ENCODE measurements around the gene APH1B. TPM values are rescaled to one million over a fixed set of nuclear protein-coding genes. Genes with fewer than 3 reads are reported as not detected.

The APH1B gene
- total RNA-seq, 4 donors from 2014 or later, result 4.6 to 8.1 (median 6.5) TPM

DNA sequence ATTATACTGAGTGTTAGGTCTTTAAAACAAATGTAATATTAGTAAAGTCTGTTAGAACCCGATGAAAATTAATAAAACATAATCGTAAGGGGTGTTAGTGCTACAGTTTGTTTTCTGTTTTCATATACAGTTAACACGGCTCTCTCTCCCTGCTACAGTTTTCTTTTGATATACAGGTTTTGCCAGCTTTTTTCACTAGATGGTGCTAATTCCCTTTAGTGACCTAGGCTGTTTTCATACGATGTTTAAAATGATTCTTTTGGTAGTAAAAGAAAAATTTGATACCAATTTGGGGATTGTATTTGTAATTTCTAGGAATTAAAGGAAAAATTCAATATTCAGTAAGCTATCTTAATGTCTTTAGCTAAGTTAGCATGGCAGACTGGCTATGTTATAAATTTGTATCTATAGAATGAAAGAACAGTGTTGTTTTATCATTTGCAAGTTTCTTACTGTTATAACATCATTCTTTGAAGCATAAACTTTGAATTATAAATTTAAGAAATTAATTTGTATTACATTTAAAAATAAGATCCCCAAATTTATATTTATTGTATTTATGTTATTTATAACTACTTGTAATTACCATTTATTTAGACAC, 11.5 kb downstream of the APH1B start:
- no peak overlapping the region for H3K4me3 ChIP-seq (ENCODE audit: low read depth, poor library complexity, severe bottlenecking)
- no peak for TF ChIP-seq POLR2A (IDR thresholded peaks at IDR 0.05)
- TF ChIP-seq, protein P1, sequence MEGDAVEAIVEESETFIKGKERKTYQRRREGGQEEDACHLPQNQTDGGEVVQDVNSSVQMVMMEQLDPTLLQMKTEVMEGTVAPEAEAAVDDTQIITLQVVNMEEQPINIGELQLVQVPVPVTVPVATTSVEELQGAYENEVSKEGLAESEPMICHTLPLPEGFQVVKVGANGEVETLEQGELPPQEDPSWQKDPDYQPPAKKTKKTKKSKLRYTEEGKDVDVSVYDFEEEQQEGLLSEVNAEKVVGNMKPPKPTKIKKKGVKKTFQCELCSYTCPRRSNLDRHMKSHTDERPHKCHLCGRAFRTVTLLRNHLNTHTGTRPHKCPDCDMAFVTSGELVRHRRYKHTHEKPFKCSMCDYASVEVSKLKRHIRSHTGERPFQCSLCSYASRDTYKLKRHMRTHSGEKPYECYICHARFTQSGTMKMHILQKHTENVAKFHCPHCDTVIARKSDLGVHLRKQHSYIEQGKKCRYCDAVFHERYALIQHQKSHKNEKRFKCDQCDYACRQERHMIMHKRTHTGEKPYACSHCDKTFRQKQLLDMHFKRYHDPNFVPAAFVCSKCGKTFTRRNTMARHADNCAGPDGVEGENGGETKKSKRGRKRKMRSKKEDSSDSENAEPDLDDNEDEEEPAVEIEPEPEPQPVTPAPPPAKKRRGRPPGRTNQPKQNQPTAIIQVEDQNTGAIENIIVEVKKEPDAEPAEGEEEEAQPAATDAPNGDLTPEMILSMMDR (IDR thresholded peaks at IDR 0.05), result no peak
- WGBS, 2 donors, result 2 to 4% methylated on average over 4 of the region's 4 CpGs
- intact Hi-C loops (cut with DNase I; ENCODE audit: low total_unique reads), result no loop called here
- no peak for DNase-seq (ENCODE audit: low spot score in 2 of 2)

DNA sequence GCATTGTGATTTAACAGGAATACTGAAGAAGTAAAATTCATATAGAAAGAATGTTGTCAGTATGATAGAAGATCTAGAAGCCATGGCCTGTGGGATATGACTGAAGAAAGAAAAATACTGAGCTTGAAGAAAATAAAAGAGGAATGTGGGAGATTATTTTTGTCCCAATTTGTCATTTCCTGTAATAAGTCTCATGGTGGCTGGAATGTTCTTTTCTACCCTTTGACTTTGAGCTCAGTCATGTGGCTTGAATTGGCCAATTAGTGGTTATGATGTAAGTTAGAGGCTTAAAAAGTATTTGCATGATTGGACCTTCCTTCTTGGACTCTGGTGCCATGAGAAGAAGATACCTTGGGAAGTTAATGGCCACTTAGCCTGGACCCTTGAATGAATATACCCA, 14.1 kb downstream of the APH1B start:
- TF ChIP-seq, protein P1 (IDR thresholded peaks at IDR 0.05), result no peak
- TF ChIP-seq POLR2A (IDR thresholded peaks at IDR 0.05), result no peak
- DNase-seq (ENCODE audit: low spot score in 2 of 2), result no peak
- H3K4me3 ChIP-seq (ENCODE audit: low read depth, poor library complexity, severe bottlenecking), result no peak overlapping the region
- intact Hi-C loops (cut with DNase I; ENCODE audit: low total_unique reads), result loop anchor here (5.0 kb wide), 1 partner anchor 111 kb away; no protein-coding TSS in a partner anchor

DNA sequence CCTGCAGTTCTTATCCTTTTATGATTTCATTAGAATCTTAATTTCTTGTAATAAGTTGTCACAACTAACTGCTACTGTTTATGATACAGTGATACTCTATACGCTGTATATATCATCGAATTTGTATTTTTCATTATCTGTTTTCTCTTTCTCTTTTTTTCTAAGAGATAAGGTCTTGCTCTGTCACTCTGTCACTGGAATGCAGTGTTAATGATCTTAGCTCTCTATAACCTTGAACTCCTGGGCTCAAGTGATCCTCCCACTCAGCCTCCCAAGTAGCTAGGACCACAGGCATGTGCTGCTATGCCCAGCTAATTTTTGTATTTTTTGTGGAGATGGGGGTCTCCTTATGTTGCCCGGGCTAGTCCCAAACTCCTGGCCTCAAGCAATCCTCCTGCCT, 14.8 kb downstream of the APH1B start:
- DNase-seq (ENCODE audit: low spot score in 2 of 2), result no peak
- H3K4me3 ChIP-seq (ENCODE audit: low read depth, poor library complexity, severe bottlenecking), result no peak overlapping the region
- 91 to 92% methylated on average over 3 of the region's 3 CpGs for WGBS, 2 donors
- no peak for TF ChIP-seq POLR2A (IDR thresholded peaks at IDR 0.05)
- TF ChIP-seq, protein P1 (IDR thresholded peaks at IDR 0.05), result no peak
- intact Hi-C loops (cut with DNase I; ENCODE audit: low total_unique reads), result loop anchor here (5.0 kb wide), 1 partner anchor 110 kb away; no protein-coding TSS in a partner anchor

DNA sequence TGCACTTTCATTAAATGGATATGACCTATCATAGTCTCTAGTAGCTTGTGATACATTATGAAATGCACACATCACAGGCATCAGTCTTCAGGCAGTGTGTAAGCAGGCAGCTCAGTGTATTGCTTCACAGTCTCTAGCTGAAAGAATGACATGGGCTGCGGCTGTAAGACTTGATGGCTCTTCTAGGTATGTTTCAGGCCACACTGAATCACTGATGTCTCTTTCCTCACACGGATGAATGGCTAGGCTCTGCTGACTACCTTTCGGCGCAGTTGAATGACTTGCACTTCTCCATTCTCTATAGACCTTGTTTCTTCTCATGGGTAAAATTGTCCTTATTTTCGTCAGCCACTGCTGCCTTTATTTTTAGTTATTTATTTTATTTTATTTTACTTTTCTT, 15.4 kb downstream of the APH1B start:
- 94 to 95% methylated on average over 5 of the region's 5 CpGs for WGBS, 2 donors
- no peak for TF ChIP-seq POLR2A (IDR thresholded peaks at IDR 0.05)
- TF ChIP-seq, protein P1 (IDR thresholded peaks at IDR 0.05), result no peak
- DNase-seq (ENCODE audit: low spot score in 2 of 2), result no peak
- H3K4me3 ChIP-seq (ENCODE audit: low read depth, poor library complexity, severe bottlenecking), result no peak overlapping the region
- intact Hi-C loops (cut with DNase I; ENCODE audit: low total_unique reads), result loop anchor here (5.0 kb wide), 1 partner anchor 110 kb away; no protein-coding TSS in a partner anchor

DNA sequence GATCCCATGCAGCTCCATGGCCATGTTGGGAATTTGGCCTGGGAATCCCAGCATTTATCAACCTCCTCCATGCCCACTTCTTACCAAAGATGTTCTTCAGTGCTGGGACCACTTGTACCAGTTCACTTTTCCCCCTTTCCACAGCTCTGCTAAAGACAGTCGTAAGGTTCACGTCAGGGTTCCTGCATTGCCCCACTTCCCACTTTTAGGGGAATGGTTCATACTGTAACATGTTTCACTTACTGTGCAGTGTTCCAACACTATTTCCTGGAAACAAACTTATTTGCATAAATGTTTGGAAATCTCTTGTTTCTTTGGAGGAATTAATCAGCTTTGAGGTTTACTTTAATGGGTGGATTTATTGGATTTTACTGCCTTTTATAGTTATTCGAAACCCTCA, 17.0 kb downstream of the APH1B start:
- no peak overlapping the region for H3K4me3 ChIP-seq (ENCODE audit: low read depth, poor library complexity, severe bottlenecking)
- intact Hi-C loops (cut with DNase I; ENCODE audit: low total_unique reads), result loop anchor here (5.0 kb wide), 1 partner anchor 108 kb away; no protein-coding TSS in a partner anchor
- TF ChIP-seq, protein P1 (IDR thresholded peaks at IDR 0.05), result no peak
- TF ChIP-seq POLR2A (IDR thresholded peaks at IDR 0.05), result no peak
- WGBS, 2 donors, result 93 to 94% methylated on average over 3 of the region's 3 CpGs
- DNase-seq (ENCODE audit: low spot score in 2 of 2), result no peak

DNA sequence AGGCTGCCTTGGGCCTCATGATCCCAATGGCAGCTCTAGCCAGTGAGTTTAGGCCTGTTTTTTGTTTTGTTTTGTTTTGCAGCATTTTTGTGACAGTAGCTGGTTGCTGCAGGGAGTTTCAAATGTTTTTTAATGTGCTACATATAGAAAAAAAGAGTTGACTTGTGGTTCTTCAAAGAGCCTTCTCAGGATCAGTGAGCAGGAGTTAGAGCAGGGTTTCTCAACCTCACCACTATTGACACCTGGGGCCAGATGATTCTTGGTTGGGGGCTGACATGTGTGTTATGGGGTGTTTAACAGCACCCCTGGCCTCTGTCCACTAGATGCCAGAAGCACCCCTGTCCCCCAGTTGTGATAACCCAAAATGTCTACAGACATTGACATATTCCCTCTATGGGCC, 17.9 kb downstream of the APH1B start:
- no peak overlapping the region for H3K4me3 ChIP-seq (ENCODE audit: low read depth, poor library complexity, severe bottlenecking)
- no peak for TF ChIP-seq POLR2A (IDR thresholded peaks at IDR 0.05)
- TF ChIP-seq, protein P1 (IDR thresholded peaks at IDR 0.05), result no peak
- DNase-seq (ENCODE audit: low spot score in 2 of 2), result no peak
- intact Hi-C loops (cut with DNase I; ENCODE audit: low total_unique reads), result no loop called here
